CD4-positive, alpha-beta T cell treated with Interleukin-1 beta for 1 hour (primary cell): ENCODE results near the gene MLLT6.

Experiments used
- DNase-seq, 2 donors: peaks; one replicate each; pipeline ENCODE4 v3.0.0-alpha.2; 2020 to 2022

Gene MLLT6

DNA sequence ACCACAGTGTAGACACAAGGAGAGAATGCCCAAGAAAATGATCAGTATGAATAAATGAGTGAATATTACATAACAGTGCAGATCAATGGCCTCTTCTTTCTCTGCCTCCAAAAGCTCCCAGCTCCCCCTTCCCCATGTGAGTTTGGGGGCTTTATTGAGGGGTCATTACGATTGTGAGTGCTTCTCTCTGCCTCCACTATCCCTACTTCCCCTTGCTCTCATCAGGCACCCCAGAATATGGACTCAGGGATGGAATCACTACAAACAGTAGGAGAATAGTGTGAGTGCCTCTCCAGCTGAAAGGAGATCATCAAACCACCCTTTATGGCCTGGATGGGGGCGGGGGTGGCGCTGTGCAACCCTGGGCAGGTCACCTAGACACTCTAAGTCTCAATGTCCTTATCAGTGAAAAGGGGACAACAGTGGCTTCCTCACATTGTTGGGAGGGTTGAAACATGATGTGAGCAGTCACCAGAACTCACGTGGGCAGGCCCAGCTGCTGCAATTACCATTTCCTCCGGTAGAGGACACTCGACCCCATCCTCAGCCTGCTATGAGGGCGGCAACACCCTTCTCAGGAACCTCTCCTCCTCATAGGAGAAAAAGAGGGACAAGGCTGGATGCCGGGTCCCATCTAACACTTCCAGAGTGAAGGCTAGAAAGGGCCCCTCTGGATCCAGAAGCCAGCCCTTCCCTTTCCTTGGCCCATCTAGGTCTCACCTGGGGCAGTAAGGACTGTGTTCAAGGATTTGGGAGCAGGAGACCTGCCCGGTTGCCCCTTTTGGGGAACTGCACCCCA lies 28.2 kb upstream of the MLLT6 start:
- peak; percentile 82 to 84 for DNase-seq

GRCh38 chr17:38677819-38678218 lies 27.3 kb upstream of the MLLT6 start:
- no peak for DNase-seq

- no peak for DNase-seq
These were observed 24.0 kb upstream of the MLLT6 start for GRCh38 chr17:38681096-38681495.

- peak in 1 of 2 donors; percentile 42 for DNase-seq
These were observed 19.6 kb upstream of the MLLT6 start for GRCh38 chr17:38685491-38685890.

GRCh38 chr17:38687286-38687685 lies 17.8 kb upstream of the MLLT6 start:
- no peak for DNase-seq

DNA sequence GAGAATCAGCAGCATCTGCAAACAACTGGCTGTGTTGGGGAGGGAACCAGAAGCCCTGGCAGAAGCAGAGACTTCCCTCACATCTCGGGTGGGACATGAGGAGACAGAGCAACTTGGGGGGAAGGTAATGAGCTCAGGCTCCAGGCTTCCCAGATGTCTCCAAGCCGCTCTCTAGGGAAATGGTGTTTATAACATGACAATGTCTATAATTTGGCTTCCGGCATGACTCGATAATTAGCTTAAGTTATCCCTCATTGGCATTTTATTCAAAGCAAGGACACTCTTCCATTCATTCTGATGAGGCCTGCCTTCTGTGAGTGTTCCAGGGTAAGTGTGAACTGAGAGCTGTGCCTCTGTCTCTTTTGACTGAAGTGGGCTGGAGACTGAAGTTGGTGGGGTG lies 14.7 kb upstream of the MLLT6 start:
- no peak for DNase-seq

- no peak for DNase-seq
These were observed 13.9 kb upstream of the MLLT6 start for GRCh38 chr17:38691154-38691553.

DNA sequence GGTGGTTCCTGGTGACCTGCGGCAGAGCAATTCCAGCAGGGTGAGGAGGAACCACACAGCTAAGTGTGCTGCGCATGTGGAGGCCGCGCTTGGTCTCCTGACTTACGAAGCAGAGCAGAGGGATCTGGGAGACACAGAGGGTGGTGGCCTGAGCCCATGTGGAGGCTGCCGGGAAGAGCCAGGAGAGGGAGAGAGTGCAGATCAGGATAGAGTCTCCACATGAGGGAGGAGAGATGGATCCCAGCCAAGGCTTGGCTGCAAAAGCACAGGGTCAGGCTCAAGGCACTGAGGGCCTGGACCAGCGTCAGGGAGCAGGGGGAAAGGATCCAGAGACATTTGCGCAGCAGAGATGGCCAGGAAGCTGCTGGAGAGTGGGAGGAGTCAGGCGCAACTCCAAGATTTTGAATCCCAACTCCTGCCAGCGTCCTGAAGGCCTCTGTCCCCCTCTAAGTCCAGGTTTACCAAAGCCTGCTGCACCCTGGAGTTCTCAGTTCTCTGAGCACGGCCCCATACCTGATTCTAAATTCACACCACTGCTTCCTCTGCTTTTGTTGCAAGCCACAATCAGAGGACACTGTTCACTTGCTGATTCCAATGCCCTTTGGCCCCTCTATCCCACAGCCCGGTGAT lies 11.3 kb upstream of the MLLT6 start:
- no peak for DNase-seq

- no peak for DNase-seq
These were observed 7.8 kb upstream of the MLLT6 start for GRCh38 chr17:38697061-38697820.

DNA sequence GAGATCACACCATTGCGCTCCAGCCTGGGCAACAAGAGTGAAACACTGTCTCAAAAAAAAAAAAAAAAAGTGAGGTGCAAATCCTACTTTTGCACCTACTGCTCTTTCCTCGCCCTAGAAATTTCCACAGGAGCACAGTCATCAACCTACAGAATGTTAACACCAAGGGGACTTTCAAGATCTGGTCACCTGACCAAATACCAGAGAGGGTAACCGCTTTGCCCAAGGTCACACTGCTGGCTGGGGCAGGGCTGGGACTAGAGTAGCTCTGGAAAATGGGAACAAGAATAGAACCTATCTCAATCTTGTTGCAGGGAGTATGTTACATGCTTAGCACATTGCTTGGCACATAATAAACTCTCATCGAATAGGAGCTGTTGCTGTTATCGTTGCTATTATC lies 6.3 kb upstream of the MLLT6 start:
- DNase-seq = no peak

- DNase-seq = peak; percentile 80 to 82
These were observed 3.4 kb upstream of the MLLT6 start for GRCh38 chr17:38701504-38702165.

DNA sequence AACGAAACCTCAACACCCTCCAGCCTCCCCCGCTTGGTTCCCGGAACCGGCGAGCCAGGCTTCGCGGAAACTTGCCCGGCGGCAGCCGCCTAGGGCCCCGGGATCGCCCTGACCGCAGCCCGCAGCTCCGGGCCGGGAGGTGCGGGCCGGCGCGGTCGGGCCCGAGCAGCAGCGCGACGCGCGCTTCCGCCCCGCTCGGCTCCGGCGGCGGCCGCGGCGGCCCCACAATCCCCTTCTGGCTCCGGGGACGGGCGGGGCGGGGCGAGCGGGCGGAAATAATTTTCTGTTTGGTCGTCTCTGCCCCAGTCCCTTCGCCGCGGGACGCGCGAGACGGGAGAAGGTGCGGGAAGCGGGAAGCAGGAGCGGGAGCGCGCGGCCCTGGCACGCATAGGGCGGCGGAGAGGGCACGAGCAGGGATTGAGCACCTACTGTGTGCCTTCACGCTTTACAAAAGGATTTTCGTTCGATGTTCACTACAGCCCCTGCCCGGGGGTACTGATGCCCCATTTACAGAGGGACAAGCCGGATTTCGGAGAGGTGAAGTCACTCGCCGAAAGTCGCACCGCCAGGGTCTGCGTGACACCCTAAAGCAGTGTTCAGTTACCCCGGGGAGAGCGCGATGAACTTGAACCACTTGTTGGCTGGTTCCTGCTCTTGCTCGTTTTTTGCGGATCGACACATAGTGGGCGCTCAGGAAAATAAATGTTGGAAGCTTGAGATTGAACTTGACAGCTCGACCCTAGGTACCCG lies 2.7 kb upstream of the MLLT6 start:
- peak; percentile 79 to 80 for DNase-seq

DNA sequence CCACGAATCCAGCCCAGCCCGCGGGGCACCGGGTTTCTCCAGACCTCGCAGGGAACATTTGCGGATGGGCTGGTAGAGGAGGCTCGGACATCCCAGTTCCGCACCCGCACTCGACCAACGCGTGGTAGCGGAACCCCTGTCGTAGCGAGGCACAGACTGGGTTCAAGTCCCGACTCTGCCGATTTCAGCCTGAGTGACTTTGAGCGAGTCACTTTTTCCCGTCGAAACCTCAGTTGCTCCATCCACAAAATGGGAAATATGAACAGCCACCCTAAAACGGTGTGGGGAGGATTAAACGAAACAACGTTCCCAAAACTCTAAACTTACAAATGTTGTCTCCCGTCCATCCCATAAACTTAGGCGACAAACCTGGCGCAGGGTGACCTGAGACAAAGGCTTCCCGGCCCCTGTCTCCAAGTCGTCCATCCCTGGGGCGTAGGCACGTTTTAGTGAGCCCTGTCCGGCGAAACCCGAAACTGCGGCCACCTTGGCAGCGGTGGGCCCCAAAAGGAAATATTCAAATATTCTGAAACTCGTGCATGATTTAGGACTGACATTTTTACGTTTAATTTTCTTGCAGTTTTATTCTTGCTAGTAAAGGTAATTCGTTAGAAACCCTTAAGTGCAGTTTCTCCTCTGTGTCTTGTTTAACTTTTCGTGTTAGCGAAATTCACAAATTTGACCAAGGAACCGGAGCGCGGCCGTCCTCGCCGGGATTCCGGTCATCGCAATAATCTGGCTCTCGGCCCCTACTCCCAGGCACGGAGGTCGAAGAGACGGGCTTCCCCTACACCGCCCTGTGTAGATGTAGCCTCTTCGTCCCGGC lies 1.9 kb upstream of the MLLT6 start:
- DNase-seq = peak in 1 of 2 donors; percentile 17

DNA sequence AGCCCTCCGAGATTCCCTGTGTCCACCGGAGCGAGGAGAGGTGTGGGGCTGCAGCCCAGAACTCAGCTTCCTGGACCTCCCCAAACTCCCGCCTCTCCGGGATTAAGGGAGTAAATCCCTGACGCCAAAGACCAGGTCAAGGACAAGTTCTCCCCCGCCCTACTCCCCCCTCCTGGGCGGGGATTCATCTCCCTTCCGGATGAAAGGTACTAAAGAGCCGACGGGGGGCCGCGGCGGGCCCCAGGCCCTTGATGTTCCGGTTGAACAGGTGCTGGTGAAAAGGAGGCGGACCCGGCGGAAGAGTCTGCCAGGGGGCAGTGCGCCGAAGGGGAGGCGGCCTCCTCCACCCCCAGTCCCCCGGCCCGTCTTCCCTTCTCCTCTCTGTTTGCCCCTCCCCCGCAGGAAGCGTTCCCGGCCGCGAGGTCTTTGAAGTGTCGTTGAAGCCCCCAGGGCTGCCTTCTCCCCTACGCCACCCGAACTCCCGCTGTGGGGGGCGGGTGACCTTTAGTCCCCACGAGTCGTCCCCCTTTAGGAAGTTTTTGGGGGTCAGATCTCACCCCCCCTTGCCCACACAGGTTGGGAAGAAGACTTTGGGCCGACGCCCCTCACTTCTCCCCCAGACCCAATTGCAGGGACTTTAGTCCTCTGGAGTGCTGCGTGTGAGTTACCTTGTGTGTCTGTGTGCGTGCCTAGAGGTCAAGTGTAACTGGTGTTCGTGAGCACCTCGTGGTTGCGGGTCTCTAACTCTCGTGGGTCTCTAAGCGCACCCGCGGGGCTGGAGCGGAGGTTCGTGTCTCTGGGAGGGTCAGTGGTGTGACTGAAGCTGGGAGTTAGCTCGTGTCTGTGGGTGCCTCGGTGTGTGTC lies 1.1 kb upstream of the MLLT6 start:
- peak; percentile 74 to 78 for DNase-seq

DNA sequence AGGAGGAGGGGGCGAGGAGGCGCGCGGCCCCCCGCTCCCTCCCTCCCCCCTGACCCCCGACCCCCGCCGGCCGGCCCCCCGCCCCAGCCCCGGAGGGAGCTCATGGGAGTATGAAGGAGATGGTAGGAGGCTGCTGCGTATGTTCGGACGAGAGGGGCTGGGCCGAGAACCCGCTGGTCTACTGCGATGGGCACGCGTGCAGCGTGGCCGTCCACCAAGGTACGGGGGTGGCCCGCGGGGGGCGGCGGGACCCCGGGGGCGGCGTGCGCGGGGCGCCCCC lies 390 bp downstream of the MLLT6 start:
- no peak for DNase-seq

DNA sequence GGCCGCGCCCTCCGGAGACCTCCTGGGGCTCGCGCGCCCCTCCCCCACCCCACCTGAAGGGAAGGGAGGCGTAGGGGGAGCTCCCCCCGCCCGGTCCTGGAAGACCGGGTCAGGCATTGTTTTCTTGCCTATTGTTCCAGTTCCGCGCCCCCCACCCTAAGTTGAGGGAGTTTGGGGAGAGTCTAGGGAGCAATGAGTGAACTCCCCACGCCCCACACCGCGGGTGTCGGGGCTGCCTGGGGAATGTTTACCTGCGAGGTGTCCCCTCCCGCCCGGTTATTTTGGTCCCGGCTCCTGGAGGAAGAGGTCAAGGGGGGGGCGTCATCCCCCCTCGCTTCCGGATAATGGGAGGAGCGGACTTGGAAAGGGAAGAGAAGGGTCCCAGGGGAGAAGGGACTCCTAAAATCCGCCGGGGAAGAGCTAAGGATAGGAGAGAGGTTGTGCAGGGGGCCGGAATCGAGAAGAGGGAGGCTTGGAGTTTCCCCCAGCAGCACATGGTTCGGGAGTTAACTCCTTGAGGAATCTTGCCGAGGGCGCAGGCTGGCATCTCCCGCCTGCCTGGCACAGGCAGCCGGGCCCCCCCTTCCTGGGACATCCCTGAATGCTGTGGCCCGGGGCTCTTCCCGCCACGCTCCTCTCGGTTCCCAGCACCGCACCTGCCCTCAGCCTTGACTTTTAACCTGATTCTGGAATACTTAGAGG lies 881 bp downstream of the MLLT6 start:
- no peak for DNase-seq

GRCh38 chr17:38706505-38707216 lies 1.6 kb downstream of the MLLT6 start:
- peak in 1 of 2 donors; percentile 36 for DNase-seq

- DNase-seq = no peak
These were observed 2.7 kb downstream of the MLLT6 start for GRCh38 chr17:38707678-38708351.
